Measurements from ENCODE around the gene HSDL2. TPM values are rescaled to one million over a fixed set of nuclear protein-coding genes. Genes with fewer than 3 reads are reported as not detected.

HSDL2 gene
- total and polyA plus RNA-seq, 10 of the 15 experiments (the other 5 are each of a cell fraction or from before 2014, with no cell fraction given) = 20.9 to 46.1 (median 27.0) TPM

DNA sequence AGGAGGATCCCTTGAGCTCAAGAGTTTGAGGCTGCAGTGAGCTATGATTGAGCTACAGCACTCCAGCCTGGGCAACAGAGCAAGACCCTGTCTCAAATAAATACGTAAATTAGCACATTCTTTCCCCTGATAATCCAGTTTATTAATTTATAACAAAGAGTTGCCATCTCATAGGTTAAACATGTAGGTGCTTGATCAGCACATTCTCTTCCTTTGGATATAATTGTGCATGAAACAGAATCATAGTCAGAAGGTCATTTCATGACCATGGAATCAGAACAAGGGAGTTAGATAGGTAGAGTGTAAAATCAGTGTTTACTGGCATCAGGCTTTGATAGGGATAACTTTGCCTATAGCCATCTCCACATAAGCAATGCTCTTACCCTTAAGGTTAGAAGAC is 63.7 kb downstream of the HSDL2 start:
- H3K9ac ChIP-seq (ENCODE audit: control insufficient read depth, insufficient read depth, low read length) = no peak overlapping the region
- 50% methylated on average over 1 of the region's 1 CpG for WGBS (ENCODE audit: insufficient coverage, insufficient replicate concordance, low lambda C conversion rate, missing lambda C conversion rate)
- ChIA-PET RAD21 (ENCODE audit: unreplicated experiment) (interaction anchor here (0.7 to 3.0 kb wide), 4 partner anchors 42 to 376 kb away, joined by 3 to 15 read pairs (median 7); partner anchors contain the start of gene INIP), SMC1A (ENCODE audit: uncharacterized antibody, unreplicated experiment) (interaction anchor here (0.6 to 2.6 kb wide), 13 partner anchors 9 to 380 kb away, joined by 3 to 14 read pairs (median 5); partner anchors contain the start of gene INIP), CTCF (interaction anchor here (0.6 to 3.6 kb wide), 30 partner anchors 10 to 1821 kb away, joined by 3 to 30 read pairs (median 4); partner anchors contain the start of genes HSDL2, INIP and KIAA1958), POLR2A (no interaction called here)
- no peak overlapping the region for H3K4me3 ChIP-seq
- DNase-seq (ENCODE audit: low read depth, low spot score) (no peak), FAIRE-seq (no peak), ATAC-seq (no peak)
- in situ Hi-C loops (cut with MboI) = loop anchor here (5.0 kb wide), 1 partner anchor 354 kb away; no protein-coding TSS in a partner anchor
- intact Hi-C loops (cut with micrococcal nuclease; ENCODE audit: unreplicated experiment) = loop anchor here (1.0 to 10.0 kb wide), 6 partner anchors 222 to 461 kb away; partner anchors contain the start of gene INIP
- H3K27ac ChIP-seq (ENCODE audit: control insufficient read depth, insufficient read depth) = no peak overlapping the region
- H3K9me3 ChIP-seq (replicated peaks; ENCODE audit: control insufficient read depth, insufficient read depth, low read length) = no peaks in the 10 kb centered on the region
- no peaks in the 10 kb centered on the region for H3K27me3 ChIP-seq (replicated peaks in 1 of 2; ENCODE audit: control insufficient read depth in 2 of 2, insufficient read depth in 2 of 2, low read length in 1 of 2)
- BruUV-seq (replicated peaks) = no TSS peak
- H3K4me2 ChIP-seq (ENCODE audit: control insufficient read depth, insufficient read depth) = no peak overlapping the region
- H3K36me3 ChIP-seq (ENCODE audit: control insufficient read depth in 2 of 2, insufficient read depth in 2 of 2, low read length in 1 of 2) = no peaks in the 10 kb centered on the region; a peak in 1 of 4 replicates
- H3K79me2 ChIP-seq (ENCODE audit: control insufficient read depth, insufficient read depth, low read length) = no peaks in the 10 kb centered on the region
- peaks cover 4% of the 10 kb centered on the region; the same call in 1 of the 2 replicates for H3K4me1 ChIP-seq (ENCODE audit: control insufficient read depth, insufficient read depth, low read length)
- H2AFZ ChIP-seq (ENCODE audit: control insufficient read depth, low read depth, low read length) = no peak overlapping the region
- no peaks in the 10 kb centered on the region for H4K20me1 ChIP-seq (ENCODE audit: control insufficient read depth, insufficient read depth)
- TF ChIP-seq SMARCA5 (IDR thresholded peaks at IDR 0.05) (no peak), PML (IDR thresholded peaks at IDR 0.05; ENCODE audit: low read length) (no peak), MTA2 (IDR thresholded peaks at IDR 0.05; ENCODE audit: low read depth) (no peak), POLR2A (IDR thresholded peaks at IDR 0.05; ENCODE audit: low read depth, low read length) (no peak), CBFB (IDR thresholded peaks at IDR 0.05; ENCODE audit: low read depth) (no peak), NBN (IDR thresholded peaks at IDR 0.05) (no peak), MEF2A (IDR thresholded peaks at IDR 0.05; ENCODE audit: insufficient read depth, low read depth, low read length) (no peak), PAX5 (IDR thresholded peaks at IDR 0.05; ENCODE audit: borderline replicate concordance, low read depth, low read length) (no peak), ATF7 (IDR thresholded peaks at IDR 0.05; ENCODE audit: low read depth) (no peak)
- TF ChIP-seq, protein P1, sequence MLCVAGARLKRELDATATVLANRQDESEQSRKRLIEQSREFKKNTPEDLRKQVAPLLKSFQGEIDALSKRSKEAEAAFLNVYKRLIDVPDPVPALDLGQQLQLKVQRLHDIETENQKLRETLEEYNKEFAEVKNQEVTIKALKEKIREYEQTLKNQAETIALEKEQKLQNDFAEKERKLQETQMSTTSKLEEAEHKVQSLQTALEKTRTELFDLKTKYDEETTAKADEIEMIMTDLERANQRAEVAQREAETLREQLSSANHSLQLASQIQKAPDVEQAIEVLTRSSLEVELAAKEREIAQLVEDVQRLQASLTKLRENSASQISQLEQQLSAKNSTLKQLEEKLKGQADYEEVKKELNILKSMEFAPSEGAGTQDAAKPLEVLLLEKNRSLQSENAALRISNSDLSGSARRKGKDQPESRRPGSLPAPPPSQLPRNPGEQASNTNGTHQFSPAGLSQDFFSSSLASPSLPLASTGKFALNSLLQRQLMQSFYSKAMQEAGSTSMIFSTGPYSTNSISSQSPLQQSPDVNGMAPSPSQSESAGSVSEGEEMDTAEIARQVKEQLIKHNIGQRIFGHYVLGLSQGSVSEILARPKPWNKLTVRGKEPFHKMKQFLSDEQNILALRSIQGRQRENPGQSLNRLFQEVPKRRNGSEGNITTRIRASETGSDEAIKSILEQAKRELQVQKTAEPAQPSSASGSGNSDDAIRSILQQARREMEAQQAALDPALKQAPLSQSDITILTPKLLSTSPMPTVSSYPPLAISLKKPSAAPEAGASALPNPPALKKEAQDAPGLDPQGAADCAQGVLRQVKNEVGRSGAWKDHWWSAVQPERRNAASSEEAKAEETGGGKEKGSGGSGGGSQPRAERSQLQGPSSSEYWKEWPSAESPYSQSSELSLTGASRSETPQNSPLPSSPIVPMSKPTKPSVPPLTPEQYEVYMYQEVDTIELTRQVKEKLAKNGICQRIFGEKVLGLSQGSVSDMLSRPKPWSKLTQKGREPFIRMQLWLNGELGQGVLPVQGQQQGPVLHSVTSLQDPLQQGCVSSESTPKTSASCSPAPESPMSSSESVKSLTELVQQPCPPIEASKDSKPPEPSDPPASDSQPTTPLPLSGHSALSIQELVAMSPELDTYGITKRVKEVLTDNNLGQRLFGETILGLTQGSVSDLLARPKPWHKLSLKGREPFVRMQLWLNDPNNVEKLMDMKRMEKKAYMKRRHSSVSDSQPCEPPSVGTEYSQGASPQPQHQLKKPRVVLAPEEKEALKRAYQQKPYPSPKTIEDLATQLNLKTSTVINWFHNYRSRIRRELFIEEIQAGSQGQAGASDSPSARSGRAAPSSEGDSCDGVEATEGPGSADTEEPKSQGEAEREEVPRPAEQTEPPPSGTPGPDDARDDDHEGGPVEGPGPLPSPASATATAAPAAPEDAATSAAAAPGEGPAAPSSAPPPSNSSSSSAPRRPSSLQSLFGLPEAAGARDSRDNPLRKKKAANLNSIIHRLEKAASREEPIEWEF (IDR thresholded peaks at IDR 0.05; ENCODE audit: insufficient replicate concordance, low read depth, low read length) = no peak
